ENCODE data around the gene WWC2.

GRCh38 chr4:183080372-183081115, 18.5 kb upstream of the WWC2 start:
- TF ChIP-seq EZH2 (IDR thresholded peaks at IDR 0.05) (no peak), POLR2AphosphoS5 (IDR thresholded peaks at IDR 0.05; ENCODE audit: borderline replicate concordance, low read depth, low read length) (no peak), FOXP2 (optimal IDR thresholded peaks at IDR 0.05; ENCODE audit: control extremely low read depth, extremely low read length, insufficient read depth) (no peak)
